Upper lobe of left lung (tissue), 6 donors: Measurements from ENCODE around the gene ADCY2. TPM values are rescaled to one million over a fixed set of nuclear protein-coding genes. Genes with fewer than 3 reads are reported as not detected.
A peak's percentile ranks its signal among the peaks of the same experiment; 100 is the strongest.

Experiments used
- ATAC-seq, 2 donors: fragments of 200-7000 bp; cut with Tn5 transposase; one replicate each; pipeline ENCODE4 v1.9.1; 2022; ENCODE audit warnings: mild to moderate bottlenecking in 2 of 2, moderate library complexity in 2 of 2; ENCODE audit not compliant: low FRiP score in 2 of 2
- DNase-seq, 2 donors: peaks; one replicate each; pipeline ENCODE4 v3.0.0-alpha.2; 2019 to 2020
- H3K27ac ChIP-seq, 4 donors: fragments of 200-600 bp; sonication (generic); one replicate each; pipeline ENCODE4 v1.5.1; 2016 to 2019
- H3K27me3 ChIP-seq, 4 donors: fragments of 200-600 bp; sonication (generic); one replicate each; pipeline ENCODE4 v1.5.1; 2017 to 2019
- H3K36me3 ChIP-seq, 4 donors: fragments of 200-600 bp; sonication (generic); one replicate each; pipeline ENCODE4 v1.5.1; 2016 to 2019
- H3K4me1 ChIP-seq, 4 donors: fragments of 200-600 bp; sonication (generic); one replicate each; pipeline ENCODE4 v1.5.1; 2018 to 2019
- H3K4me3 ChIP-seq, 4 donors: fragments of 200-600 bp; sonication (generic); one replicate each; pipeline ENCODE4 v1.5.1; 2017 to 2019; ENCODE audit warnings: mild to moderate bottlenecking in 2 of 4, moderate library complexity in 1 of 4
- H3K9me3 ChIP-seq, 4 donors: fragments of 200-600 bp; sonication (generic); one replicate each; pipeline ENCODE4 v1.5.1; 2018 to 2019
- CTCF ChIP-seq, 6 experiments: fragments of 450-650 bp in 4 of 6; fragments of 200-600 bp in 2 of 6; sonication (generic) in 2 of 6; IDR thresholded peaks; one replicate each; pipeline ENCODE4 v1.5.1; 2016 to 2019; ENCODE audit warnings: antibody characterized with exemption in 6 of 6
- EP300 ChIP-seq, 4 donors: sonication (generic); formaldehyde crosslinking; IDR thresholded peaks; one replicate each; pipeline ENCODE4 v1.5.1; 2017; ENCODE audit warnings: antibody characterized with exemption in 4 of 4, control low read depth in 2 of 4
- POLR2A ChIP-seq, 4 donors: fragments of 450-650 bp; IDR thresholded peaks; one replicate each; pipeline ENCODE4 v1.5.1; 2016 to 2017; ENCODE audit warnings: antibody characterized with exemption in 4 of 4, mild to moderate bottlenecking in 2 of 4
- POLR2AphosphoS5 ChIP-seq, 2 donors: sonication (generic); formaldehyde crosslinking; IDR thresholded peaks; one replicate each; pipeline ENCODE4 v1.5.1; 2017; ENCODE audit warnings: antibody characterized with exemption in 2 of 2
- WGBS, 2 donors: methylation state at CpG; one replicate each; pipeline ENCODE4 v1.1.5; 2017 to 2018; 5-methylcytosine and 5-hydroxymethylcytosine counted together
- total RNA-seq, 6 donors: library from RNA; depleted of rRNA in 4 of 6; stranded (reverse); fragments of >200 nt in 4 of 6; gene quantifications; one replicate each; pipeline versions ENCODE4 v1.1.0 to v1.2.1, GENCODE V29; 2016 to 2021
- donor health status: DM: no; HTN: no; CAD: no; lungs with moderate emphysema.
- donor health status: DM: no; HTN: yes; CAD: no; lungs with severe emphysema.

Gene ADCY2
- total RNA-seq, 6 donors from 2014 or later: 0.20 to 2.4 (median 0.46) TPM; not detected in 1

GRCh38 chr5:7851240-7851592 lies 455.3 kb downstream of the ADCY2 start:
- H3K27ac ChIP-seq: peak overlapping the region in 1 of 4 donors; percentile 36
- no peak for ATAC-seq
- H3K4me1 ChIP-seq: peaks cover 13 to 26% (median 18%) of the 10 kb centered on the region in 4 donors
- no peaks in the 10 kb centered on the region for H3K9me3 ChIP-seq
- WGBS, 2 donors: 52% methylated on average over 16 of the region's 16 CpGs
- TF ChIP-seq POLR2A (IDR thresholded peaks at IDR 0.05) (no peak), CTCF (IDR thresholded peaks at IDR 0.05) (peak in 1 of 6 experiments; percentile 24)
- no peaks in the 10 kb centered on the region for H3K36me3 ChIP-seq
- peaks cover 0 to 14% (median 2%) of the 10 kb centered on the region in 4 donors for H3K27me3 ChIP-seq
- H3K4me3 ChIP-seq: peak overlapping the region; percentile 45 to 68 (median 62)
- DNase-seq: no peak

GRCh38 chr5:7851617-7852289 lies 455.8 kb downstream of the ADCY2 start:
- H3K36me3 ChIP-seq: no peaks in the 10 kb centered on the region
- H3K27me3 ChIP-seq: peaks cover 0 to 14% (median 2%) of the 10 kb centered on the region in 4 donors
- 70 to 71% methylated on average over 8 of the region's 8 CpGs for WGBS, 2 donors
- TF ChIP-seq EP300 (IDR thresholded peaks at IDR 0.05) (no peak), POLR2A (IDR thresholded peaks at IDR 0.05) (no peak), CTCF (IDR thresholded peaks at IDR 0.05) (no peak), POLR2AphosphoS5 (IDR thresholded peaks at IDR 0.05) (no peak)
- ATAC-seq (no peak), DNase-seq (no peak)
- H3K4me1 ChIP-seq: peaks cover 13 to 26% (median 18%) of the 10 kb centered on the region in 4 donors
- no peak overlapping the region for H3K27ac ChIP-seq
- no peaks in the 10 kb centered on the region for H3K9me3 ChIP-seq
- peak overlapping the region in 1 of 4 donors; percentile 59 for H3K4me3 ChIP-seq

GRCh38 chr5:7852542-7852941 lies 456.6 kb downstream of the ADCY2 start:
- no peak for TF ChIP-seq EP300 (IDR thresholded peaks at IDR 0.05)
- no peak for TF ChIP-seq POLR2A (IDR thresholded peaks at IDR 0.05)
- TF ChIP-seq CTCF (IDR thresholded peaks at IDR 0.05): no peak
- TF ChIP-seq POLR2AphosphoS5 (IDR thresholded peaks at IDR 0.05): no peak
- no peak for ATAC-seq
- Histone ChIP-seq H3K9me3 (no peaks in the 10 kb centered on the region), H3K36me3 (peaks cover 0 to 3% (median under 1%) of the 10 kb centered on the region in 4 donors), H3K4me1 (peaks cover 13 to 26% (median 18%) of the 10 kb centered on the region in 4 donors), H3K27me3 (peaks cover 0 to 14% (median 2%) of the 10 kb centered on the region in 4 donors), H3K27ac (no peak overlapping the region), H3K4me3 (no peak overlapping the region)
- no peak for DNase-seq
- 47 to 50% methylated on average over 1 of the region's 1 CpG for WGBS, 2 donors

GRCh38 chr5:7852988-7853387 lies 457.1 kb downstream of the ADCY2 start:
- 68 to 73% methylated on average over 2 of the region's 2 CpGs for WGBS, 2 donors
- H3K4me1 ChIP-seq: peaks cover 13 to 26% (median 18%) of the 10 kb centered on the region in 4 donors
- no peak overlapping the region for H3K4me3 ChIP-seq
- H3K36me3 ChIP-seq: peaks cover 0 to 8% (median 3%) of the 10 kb centered on the region in 4 donors
- no peak for DNase-seq
- no peak for ATAC-seq
- no peaks in the 10 kb centered on the region for H3K9me3 ChIP-seq
- H3K27me3 ChIP-seq: peaks cover 0 to 14% (median 2%) of the 10 kb centered on the region in 4 donors
- TF ChIP-seq EP300 (IDR thresholded peaks at IDR 0.05) (no peak), POLR2AphosphoS5 (IDR thresholded peaks at IDR 0.05) (no peak), POLR2A (IDR thresholded peaks at IDR 0.05) (no peak), CTCF (IDR thresholded peaks at IDR 0.05) (no peak)
- no peak overlapping the region for H3K27ac ChIP-seq

GRCh38 chr5:7855611-7856010 lies 459.7 kb downstream of the ADCY2 start:
- Histone ChIP-seq H3K27ac (no peak overlapping the region), H3K27me3 (peaks cover 0 to 6% (median 0%) of the 10 kb centered on the region in 4 donors), H3K4me3 (no peak overlapping the region), H3K9me3 (no peaks in the 10 kb centered on the region), H3K4me1 (peaks cover 5 to 14% (median 7%) of the 10 kb centered on the region in 4 donors), H3K36me3 (peaks cover 5 to 34% (median 13%) of the 10 kb centered on the region in 4 donors)
- WGBS, 2 donors: 67 to 81% methylated on average over 3 of the region's 3 CpGs
- DNase-seq (no peak), ATAC-seq (no peak)
- TF ChIP-seq CTCF (IDR thresholded peaks at IDR 0.05) (no peak), EP300 (IDR thresholded peaks at IDR 0.05) (no peak), POLR2AphosphoS5 (IDR thresholded peaks at IDR 0.05) (no peak), POLR2A (IDR thresholded peaks at IDR 0.05) (no peak)
